HG02938 (cell line): ENCODE results near the gene METTL9.
A peak's percentile ranks its signal among the peaks of the same experiment; 100 is the strongest.
"Not testable (repeated sequence)": the region's sequence is repeated elsewhere in the genome, so short reads cannot be mapped to it uniquely, and the experiment has no call there.

ENCODE experiments used
- ATAC-seq: cut with Tn5 transposase; IDR thresholded peaks from one replicate; pipeline ENCODE4 v1.9.1; 2021; ENCODE audit warnings: mild to moderate bottlenecking, moderate library complexity; ENCODE audit not compliant: unreplicated experiment

Gene METTL9

GRCh38 chr16:21573506-21573905 lies 25.9 kb upstream of the METTL9 start:
- ATAC-seq, result not testable (repeated sequence)

GRCh38 chr16:21574372-21574771 lies 25.0 kb upstream of the METTL9 start:
- ATAC-seq, result no peak

GRCh38 chr16:21576323-21576722 lies 23.1 kb upstream of the METTL9 start:
- ATAC-seq, result not testable (repeated sequence)

GRCh38 chr16:21577487-21577886 lies 21.9 kb upstream of the METTL9 start:
- not testable (repeated sequence) for ATAC-seq

- not testable (repeated sequence) for ATAC-seq
Observed at GRCh38 chr16:21578311-21578710, 21.1 kb upstream of the METTL9 start.

- ATAC-seq, result not testable (repeated sequence)
Observed at GRCh38 chr16:21580131-21580530, 19.2 kb upstream of the METTL9 start.

- ATAC-seq, result no peak
Observed at GRCh38 chr16:21580807-21581206, 18.6 kb upstream of the METTL9 start.

- ATAC-seq, result no peak
Observed at GRCh38 chr16:21584817-21585216, 14.6 kb upstream of the METTL9 start.

- not testable (repeated sequence) for ATAC-seq
Observed at GRCh38 chr16:21588593-21588992, 10.8 kb upstream of the METTL9 start.

GRCh38 chr16:21589551-21589950 lies 9.8 kb upstream of the METTL9 start:
- ATAC-seq, result no peak

- no peak for ATAC-seq
Observed at GRCh38 chr16:21590287-21590686, 9.1 kb upstream of the METTL9 start.

GRCh38 chr16:21590796-21591195 lies 8.6 kb upstream of the METTL9 start:
- no peak for ATAC-seq

- no peak for ATAC-seq
Observed at GRCh38 chr16:21592191-21592590, 7.2 kb upstream of the METTL9 start.

GRCh38 chr16:21593530-21594289 lies 5.7 kb upstream of the METTL9 start:
- ATAC-seq, result no peak

- ATAC-seq, result no peak
Observed at GRCh38 chr16:21597561-21598030, 1.8 kb upstream of the METTL9 start.

- no peak for ATAC-seq
Observed at GRCh38 chr16:21598206-21598605, 1.2 kb upstream of the METTL9 start.

GRCh38 chr16:21598701-21599121 lies 666 bp upstream of the METTL9 start:
- ATAC-seq, result no peak

GRCh38 chr16:21600031-21600773 lies 825 bp downstream of the METTL9 start:
- peak; percentile 26 for ATAC-seq

GRCh38 chr16:21602785-21603184 lies 3.4 kb downstream of the METTL9 start:
- ATAC-seq, result no peak

GRCh38 chr16:21603928-21604327 lies 4.6 kb downstream of the METTL9 start:
- ATAC-seq, result no peak

GRCh38 chr16:21605848-21606247 lies 6.5 kb downstream of the METTL9 start:
- ATAC-seq, result not testable (repeated sequence)
